HEK293 (cell line): ENCODE measurements around the gene UBE2G2.

Experiments used
- CTCF ChIA-PET: fragments of 350-600 bp; formaldehyde crosslinking; extraction: SDS; loops from one replicate; lab custom pipeline; 2021; ENCODE audit warnings: antibody characterized with exemption; lab: Yijun Ruan, JAX
- POLR2A ChIA-PET: fragments of 300-600 bp; formaldehyde crosslinking; extraction: SDS; loops from one replicate; lab custom pipeline; 2020; ENCODE audit warnings: antibody characterized with exemption, inconsistent platforms; lab: Yijun Ruan, JAX
- H3K27ac ChIP-seq: fragments of 200-500 bp; sonication (Bioruptor generic); 2 replicates; pipeline ENCODE4 v1.5.1; 2014; ENCODE audit warnings: low read depth, low read length, control low read depth, inconsistent platforms; ENCODE audit errors: extremely low read depth
- H3K36me3 ChIP-seq, 2 experiments: fragments of 200-500 bp in 1 of 2; sonication (Bioruptor generic) in 1 of 2; 1 replicate in 1 of 2; 2 replicates in 1 of 2; pipeline ENCODE4 v1.5.1; 2014 to 2017; ENCODE audit warnings: inconsistent platforms in 2 of 2, low read length in 2 of 2; ENCODE audit not compliant: control insufficient read depth in 2 of 2, insufficient read depth in 1 of 2
- H3K4me1 ChIP-seq: fragments of 200-500 bp; sonication (Bioruptor generic); 2 replicates; pipeline ENCODE4 v1.5.1; 2014; ENCODE audit warnings: mild to moderate bottlenecking, low read length, inconsistent platforms; ENCODE audit not compliant: control insufficient read depth, insufficient read depth
- H3K4me3 ChIP-seq: 2 replicates; pipeline ENCODE4 v1.5.1; 2011; ENCODE audit warnings: low read depth, mild to moderate bottlenecking, control low read depth, low read length, moderate library complexity
- H3K9me3 ChIP-seq: fragments of 200-500 bp; sonication (Bioruptor generic); 2 replicates; pipeline ENCODE4 v1.5.1; 2014; ENCODE audit warnings: low read depth, low read length, inconsistent platforms; ENCODE audit not compliant: control insufficient read depth, insufficient read depth
- BCL11B ChIP-seq: fragments of 450-650 bp; formaldehyde crosslinking; IDR thresholded peaks from 2 replicates; pipeline ENCODE4 v1.5.1; 2016; ENCODE audit warnings: low read depth, missing biosample characterization, missing genetic modification characterization
- KLF7 ChIP-seq: fragments of 450-650 bp; formaldehyde crosslinking; IDR thresholded peaks from 2 replicates; pipeline ENCODE4 v1.5.1; 2016; ENCODE audit warnings: missing biosample characterization, missing genetic modification characterization, borderline replicate concordance
- SP7 ChIP-seq: fragments of 450-650 bp; formaldehyde crosslinking; IDR thresholded peaks from 2 replicates; pipeline ENCODE4 v1.5.1; 2016; ENCODE audit warnings: missing biosample characterization, missing genetic modification characterization
- YY2 ChIP-seq: fragments of 450-650 bp; formaldehyde crosslinking; IDR thresholded peaks from 2 replicates; pipeline ENCODE4 v1.5.1; 2016; ENCODE audit warnings: missing biosample characterization, missing genetic modification characterization
- ZBTB7A ChIP-seq: fragments of 450-650 bp; formaldehyde crosslinking; IDR thresholded peaks from 2 replicates; pipeline ENCODE4 v1.5.1; 2016; ENCODE audit warnings: low read depth, missing biosample characterization, missing genetic modification characterization
- ZFP3 ChIP-seq: fragments of 450-650 bp; formaldehyde crosslinking; IDR thresholded peaks from 2 replicates; pipeline ENCODE4 v1.5.1; 2016; ENCODE audit warnings: low read depth, missing biosample characterization, missing genetic modification characterization
- ZIC2 ChIP-seq: fragments of 450-650 bp; formaldehyde crosslinking; IDR thresholded peaks from 2 replicates; pipeline ENCODE4 v1.5.1; 2016; ENCODE audit warnings: missing biosample characterization, missing genetic modification characterization
- ZNF112 ChIP-seq: fragments of 450-650 bp; formaldehyde crosslinking; IDR thresholded peaks from 2 replicates; pipeline ENCODE4 v1.5.0; 2017; ENCODE audit warnings: missing biosample characterization, missing genetic modification characterization
- ZNF121 ChIP-seq: fragments of 450-650 bp; formaldehyde crosslinking; IDR thresholded peaks from 2 replicates; pipeline ENCODE4 v1.5.1; 2016; ENCODE audit warnings: missing biosample characterization, missing genetic modification characterization
- ZNF132 ChIP-seq: fragments of 450-650 bp; formaldehyde crosslinking; IDR thresholded peaks from 2 replicates; pipeline ENCODE4 v1.5.1; 2017; ENCODE audit warnings: missing biosample characterization, missing genetic modification characterization, borderline replicate concordance
- ZNF169 ChIP-seq: fragments of 450-650 bp; formaldehyde crosslinking; IDR thresholded peaks from 2 replicates; pipeline ENCODE4 v1.5.1; 2016; ENCODE audit warnings: missing biosample characterization, missing genetic modification characterization
- ZNF175 ChIP-seq: fragments of 450-650 bp; formaldehyde crosslinking; IDR thresholded peaks from 2 replicates; pipeline ENCODE4 v1.5.1; 2016; ENCODE audit warnings: missing biosample characterization, missing genetic modification characterization
- ZNF23 ChIP-seq: fragments of 450-650 bp; formaldehyde crosslinking; IDR thresholded peaks from 2 replicates; pipeline ENCODE4 v1.5.1; 2016; ENCODE audit warnings: missing biosample characterization, missing genetic modification characterization, borderline replicate concordance
- ZNF366 ChIP-seq: fragments of 450-650 bp; formaldehyde crosslinking; conservative IDR thresholded peaks from 2 replicates; pipeline ENCODE4 v1.5.1; 2016; ENCODE audit warnings: missing biosample characterization, missing genetic modification characterization
- ZNF423 ChIP-seq: fragments of 450-650 bp; formaldehyde crosslinking; IDR thresholded peaks from 2 replicates; pipeline ENCODE4 v1.5.1; 2016; ENCODE audit warnings: missing biosample characterization, missing genetic modification characterization
- ZNF473 ChIP-seq: fragments of 450-650 bp; formaldehyde crosslinking; IDR thresholded peaks from 2 replicates; pipeline ENCODE4 v1.5.1; 2017; ENCODE audit warnings: missing biosample characterization, missing genetic modification characterization
- ZNF555 ChIP-seq: fragments of 450-650 bp; formaldehyde crosslinking; conservative IDR thresholded peaks from 2 replicates; pipeline ENCODE4 v1.5.1; 2017; ENCODE audit warnings: missing biosample characterization, mild to moderate bottlenecking, missing genetic modification characterization, inconsistent platforms
- ZNF707 ChIP-seq: fragments of 450-650 bp; formaldehyde crosslinking; IDR thresholded peaks from 2 replicates; pipeline ENCODE4 v1.5.1; 2016; ENCODE audit warnings: missing biosample characterization, missing genetic modification characterization
- ZNF843 ChIP-seq: fragments of 450-650 bp; formaldehyde crosslinking; IDR thresholded peaks from 2 replicates; pipeline ENCODE4 v1.5.1; 2016; ENCODE audit warnings: missing biosample characterization, missing genetic modification characterization
- TF ChIP-seq, protein P1 (sequence below): fragments of 450-650 bp; formaldehyde crosslinking; IDR thresholded peaks from 2 replicates; pipeline ENCODE4 v1.5.1; 2017; ENCODE audit warnings: missing biosample characterization, mild to moderate bottlenecking, missing genetic modification characterization, moderate library complexity
- TF ChIP-seq, protein P2 (sequence below): fragments of 450-650 bp; formaldehyde crosslinking; IDR thresholded peaks from 2 replicates; pipeline ENCODE4 v1.5.1; 2016; ENCODE audit warnings: missing biosample characterization, missing genetic modification characterization
- TF ChIP-seq, protein P3 (sequence below): fragments of 450-650 bp; formaldehyde crosslinking; IDR thresholded peaks from 2 replicates; pipeline ENCODE4 v1.5.1; 2016; ENCODE audit warnings: missing biosample characterization, missing genetic modification characterization
- TF ChIP-seq, protein P4 (sequence below): fragments of 450-650 bp; formaldehyde crosslinking; IDR thresholded peaks from 2 replicates; pipeline ENCODE4 v1.5.1; 2016; ENCODE audit warnings: missing biosample characterization, missing genetic modification characterization
- TF ChIP-seq, protein P5 (sequence below): fragments of 450-650 bp; formaldehyde crosslinking; IDR thresholded peaks from 2 replicates; pipeline ENCODE4 v1.5.1; 2016; ENCODE audit warnings: missing biosample characterization, missing genetic modification characterization

Gene UBE2G2

DNA sequence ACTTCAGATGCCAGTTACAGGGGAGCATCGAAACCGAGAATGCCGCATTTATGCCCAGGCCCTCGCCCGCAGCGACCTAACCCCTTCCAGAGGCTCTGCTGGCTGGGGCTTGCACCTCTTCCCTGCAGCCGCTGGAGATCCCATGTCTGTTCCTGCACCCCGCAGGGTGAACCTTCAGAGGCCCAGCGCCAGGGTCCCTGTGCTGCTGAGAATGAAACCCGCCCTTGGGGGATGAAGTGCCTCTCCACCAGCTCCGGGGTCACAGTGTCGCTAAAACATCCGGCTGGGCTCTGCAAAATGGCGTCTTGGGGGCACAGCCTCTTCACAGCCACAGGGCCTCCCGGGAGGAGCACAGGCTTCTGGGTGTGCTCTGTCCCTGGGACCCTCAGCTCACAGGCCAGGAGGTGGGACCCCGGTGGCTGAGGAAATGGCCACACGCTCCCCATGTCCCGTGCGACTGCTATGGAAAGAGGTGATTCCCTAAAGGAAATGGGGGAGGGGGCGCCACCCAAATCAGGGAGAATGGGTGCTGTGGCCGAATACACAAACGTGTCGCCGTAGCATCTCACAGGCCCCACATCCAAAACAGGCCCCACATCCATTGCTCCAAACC, 50.3 kb downstream of the UBE2G2 start (continued):
- TF ChIP-seq ZNF707 (tag by site-specific recombination) = no peak
- TF ChIP-seq BCL11B (tag by site-specific recombination) = no peak
- no peak for TF ChIP-seq ZNF473 (tag by site-specific recombination)
- no peak for TF ChIP-seq ZFP3 (tag by site-specific recombination)
- no peak for TF ChIP-seq ZNF112 (tag by site-specific recombination)
- TF ChIP-seq, protein P1, sequence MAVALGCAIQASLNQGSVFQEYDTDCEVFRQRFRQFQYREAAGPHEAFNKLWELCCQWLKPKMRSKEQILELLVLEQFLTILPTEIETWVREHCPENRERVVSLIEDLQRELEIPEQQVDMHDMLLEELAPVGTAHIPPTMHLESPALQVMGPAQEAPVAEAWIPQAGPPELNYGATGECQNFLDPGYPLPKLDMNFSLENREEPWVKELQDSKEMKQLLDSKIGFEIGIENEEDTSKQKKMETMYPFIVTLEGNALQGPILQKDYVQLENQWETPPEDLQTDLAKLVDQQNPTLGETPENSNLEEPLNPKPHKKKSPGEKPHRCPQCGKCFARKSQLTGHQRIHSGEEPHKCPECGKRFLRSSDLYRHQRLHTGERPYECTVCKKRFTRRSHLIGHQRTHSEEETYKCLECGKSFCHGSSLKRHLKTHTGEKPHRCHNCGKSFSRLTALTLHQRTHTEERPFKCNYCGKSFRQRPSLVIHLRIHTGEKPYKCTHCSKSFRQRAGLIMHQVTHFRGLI (tag by site-specific recombination) = no peak
- TF ChIP-seq ZNF169 (tag by site-specific recombination) = no peak

DNA sequence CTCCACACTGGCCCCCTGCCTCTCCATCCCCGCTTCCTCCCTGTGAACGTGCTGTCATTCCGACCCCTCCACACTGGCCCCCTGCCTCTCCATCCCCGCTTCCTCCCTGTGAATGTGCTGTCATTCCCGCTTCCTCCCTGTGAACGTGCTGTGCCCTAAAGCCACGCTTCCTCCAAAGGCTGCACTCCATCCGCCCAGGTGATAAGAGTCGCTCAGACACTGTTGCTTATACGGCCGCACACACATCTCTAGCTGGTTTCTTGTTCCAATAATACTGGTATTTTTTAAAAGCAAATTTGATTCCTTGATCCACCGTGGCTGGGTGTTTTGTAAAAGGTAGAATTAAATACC, 51.0 kb downstream of the UBE2G2 start:
- H3K27ac ChIP-seq = no peak overlapping the region
- no peak for TF ChIP-seq ZNF132 (tag by site-specific recombination)
- 0 out of 2 replicates have a peak, but pooled peaks have one; percentile 24 for TF ChIP-seq ZIC2 (tag by site-specific recombination)
- H3K4me3 ChIP-seq = no peak overlapping the region
- no peaks in the 10 kb centered on the region for H3K4me1 ChIP-seq
- H3K9me3 ChIP-seq = no peaks in the 10 kb centered on the region
- no peaks in the 10 kb centered on the region for H3K36me3 ChIP-seq
- CTCF ChIA-PET = interaction anchor here (0.7 kb wide), 1 partner anchor 8 kb away, joined by 4 read pairs; no protein-coding TSS in a partner anchor
- POLR2A ChIA-PET = no interaction called here

DNA sequence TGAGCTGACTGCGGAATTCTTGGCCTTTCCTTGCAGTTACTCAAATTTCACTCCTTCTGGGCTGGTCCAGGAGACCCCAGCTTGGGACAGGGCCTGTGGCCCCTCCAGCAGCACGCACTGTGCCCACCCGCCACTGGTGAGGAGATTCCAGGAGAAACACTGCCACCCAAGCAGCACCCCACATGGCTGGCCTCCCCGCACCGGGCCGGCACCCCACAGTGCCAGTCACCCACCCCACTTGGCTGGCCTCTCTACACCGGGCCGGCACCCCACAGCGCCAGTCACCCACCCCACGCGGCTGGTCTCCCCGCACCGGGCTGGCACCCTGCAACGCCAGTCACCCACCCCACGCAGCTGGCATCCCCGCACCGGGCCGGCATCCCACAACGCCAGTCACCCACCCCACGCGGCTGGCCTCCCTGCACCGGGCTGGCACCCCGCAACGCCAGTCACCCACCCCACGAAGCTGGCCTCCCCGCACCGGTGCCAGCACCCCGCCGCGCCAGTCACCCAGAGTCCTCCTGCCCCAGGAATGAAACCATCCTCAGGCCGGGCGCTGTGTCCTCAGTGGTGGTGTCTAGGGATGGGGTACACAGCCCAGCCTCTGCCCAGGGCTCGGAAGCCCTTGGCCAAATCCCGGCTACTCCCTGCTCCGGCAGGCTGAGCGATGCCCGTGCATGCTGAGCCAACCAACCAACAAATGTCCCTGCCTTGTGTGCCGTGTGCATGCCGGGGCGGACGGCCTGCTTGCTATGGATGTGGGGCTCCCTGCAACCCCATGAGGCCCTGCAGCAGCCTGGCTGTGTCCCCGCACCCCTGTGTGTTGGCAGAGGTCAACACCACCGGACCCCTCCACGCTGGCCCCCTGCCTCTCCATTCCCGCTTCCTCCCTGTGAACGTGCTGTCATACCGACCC, 51.6 kb downstream of the UBE2G2 start:
- H3K36me3 ChIP-seq = no peaks in the 10 kb centered on the region
- H3K27ac ChIP-seq = no peak overlapping the region
- ChIA-PET CTCF (no interaction called here), POLR2A (no interaction called here)
- TF ChIP-seq ZNF121 (tag by site-specific recombination) (no peak), ZNF423 (tag by site-specific recombination) (no peak), ZNF175 (tag by site-specific recombination) (no peak), KLF7 (tag by site-specific recombination) (no peak), ZNF23 (tag by site-specific recombination) (no peak), ZNF366 (tag by site-specific recombination) (no peak), ZBTB7A (tag by site-specific recombination) (no peak), ZNF555 (tag by site-specific recombination) (no peak), ZNF843 (no peak), SP7 (tag by site-specific recombination) (no peak), YY2 (tag by site-specific recombination) (no peak)
- TF ChIP-seq, protein P2, sequence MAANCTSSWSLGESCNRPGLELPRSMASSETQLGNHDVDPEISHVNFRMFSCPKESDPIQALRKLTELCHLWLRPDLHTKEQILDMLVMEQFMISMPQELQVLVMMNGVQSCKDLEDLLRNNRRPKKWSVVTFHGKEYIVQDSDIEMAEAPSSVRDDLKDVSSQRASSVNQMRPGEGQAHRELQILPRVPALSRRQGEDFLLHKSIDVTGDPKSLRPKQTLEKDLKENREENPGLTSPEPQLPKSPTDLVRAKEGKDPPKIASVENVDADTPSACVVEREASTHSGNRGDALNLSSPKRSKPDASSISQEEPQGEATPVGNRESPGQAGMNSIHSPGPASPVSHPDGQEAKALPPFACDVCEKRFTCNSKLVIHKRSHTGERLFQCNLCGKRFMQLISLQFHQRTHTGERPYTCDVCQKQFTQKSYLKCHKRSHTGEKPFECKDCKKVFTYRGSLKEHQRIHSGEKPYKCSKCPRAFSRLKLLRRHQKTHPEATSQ = no peak
- TF ChIP-seq, protein P3, sequence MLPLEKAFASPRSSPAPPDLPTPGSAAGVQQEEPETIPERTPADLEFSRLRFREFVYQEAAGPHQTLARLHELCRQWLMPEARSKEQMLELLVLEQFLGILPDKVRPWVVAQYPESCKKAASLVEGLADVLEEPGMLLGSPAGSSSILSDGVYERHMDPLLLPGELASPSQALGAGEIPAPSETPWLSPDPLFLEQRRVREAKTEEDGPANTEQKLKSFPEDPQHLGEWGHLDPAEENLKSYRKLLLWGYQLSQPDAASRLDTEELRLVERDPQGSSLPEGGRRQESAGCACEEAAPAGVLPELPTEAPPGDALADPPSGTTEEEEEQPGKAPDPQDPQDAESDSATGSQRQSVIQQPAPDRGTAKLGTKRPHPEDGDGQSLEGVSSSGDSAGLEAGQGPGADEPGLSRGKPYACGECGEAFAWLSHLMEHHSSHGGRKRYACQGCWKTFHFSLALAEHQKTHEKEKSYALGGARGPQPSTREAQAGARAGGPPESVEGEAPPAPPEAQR (tag by site-specific recombination) = no peak
- TF ChIP-seq, protein P4, sequence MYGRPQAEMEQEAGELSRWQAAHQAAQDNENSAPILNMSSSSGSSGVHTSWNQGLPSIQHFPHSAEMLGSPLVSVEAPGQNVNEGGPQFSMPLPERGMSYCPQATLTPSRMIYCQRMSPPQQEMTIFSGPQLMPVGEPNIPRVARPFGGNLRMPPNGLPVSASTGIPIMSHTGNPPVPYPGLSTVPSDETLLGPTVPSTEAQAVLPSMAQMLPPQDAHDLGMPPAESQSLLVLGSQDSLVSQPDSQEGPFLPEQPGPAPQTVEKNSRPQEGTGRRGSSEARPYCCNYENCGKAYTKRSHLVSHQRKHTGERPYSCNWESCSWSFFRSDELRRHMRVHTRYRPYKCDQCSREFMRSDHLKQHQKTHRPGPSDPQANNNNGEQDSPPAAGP (tag by site-specific recombination) = no peak
- TF ChIP-seq, protein P5, sequence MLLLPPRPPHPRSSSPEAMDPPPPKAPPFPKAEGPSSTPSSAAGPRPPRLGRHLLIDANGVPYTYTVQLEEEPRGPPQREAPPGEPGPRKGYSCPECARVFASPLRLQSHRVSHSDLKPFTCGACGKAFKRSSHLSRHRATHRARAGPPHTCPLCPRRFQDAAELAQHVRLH (tag by site-specific recombination) = no peak
- no peak overlapping the region for H3K4me3 ChIP-seq
- no peaks in the 10 kb centered on the region for H3K9me3 ChIP-seq
- H3K4me1 ChIP-seq = no peaks in the 10 kb centered on the region
